CD4-positive, alpha-beta T cell treated with Interleukin-17A for 4 hours (primary cell): Measurements from ENCODE around the gene CACTIN.

Source experiments
- DNase-seq: peaks from one replicate; pipeline ENCODE4 v3.0.0-alpha.2; 2020; ENCODE audit warnings: mixed read lengths

The CACTIN gene

DNA sequence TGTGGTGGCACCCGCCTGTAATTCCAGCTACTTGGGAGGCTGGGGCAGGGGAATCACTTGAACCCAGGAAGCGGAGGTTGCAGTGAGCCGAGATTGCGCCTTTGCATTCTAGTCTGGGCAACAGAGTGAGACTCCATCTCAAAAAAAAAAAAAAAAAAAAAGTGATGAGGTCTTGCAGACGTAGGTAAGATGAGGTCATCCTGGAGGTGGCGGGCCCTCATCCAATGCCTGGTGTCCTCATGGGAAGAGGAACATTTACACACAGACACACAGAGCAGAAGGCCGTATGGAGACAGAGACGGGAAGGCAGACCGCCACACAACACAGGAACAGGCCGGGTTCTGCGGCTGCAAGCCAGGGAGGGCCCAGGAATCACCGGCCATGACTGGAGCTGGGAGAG, 4.4 kb downstream of the CACTIN start:
- DNase-seq: no peak

GRCh38 chr19:3621689-3622088, 4.9 kb downstream of the CACTIN start:
- no peak for DNase-seq

- DNase-seq: no peak
These were observed 5.6 kb downstream of the CACTIN start for GRCh38 chr19:3620817-3621547.

DNA sequence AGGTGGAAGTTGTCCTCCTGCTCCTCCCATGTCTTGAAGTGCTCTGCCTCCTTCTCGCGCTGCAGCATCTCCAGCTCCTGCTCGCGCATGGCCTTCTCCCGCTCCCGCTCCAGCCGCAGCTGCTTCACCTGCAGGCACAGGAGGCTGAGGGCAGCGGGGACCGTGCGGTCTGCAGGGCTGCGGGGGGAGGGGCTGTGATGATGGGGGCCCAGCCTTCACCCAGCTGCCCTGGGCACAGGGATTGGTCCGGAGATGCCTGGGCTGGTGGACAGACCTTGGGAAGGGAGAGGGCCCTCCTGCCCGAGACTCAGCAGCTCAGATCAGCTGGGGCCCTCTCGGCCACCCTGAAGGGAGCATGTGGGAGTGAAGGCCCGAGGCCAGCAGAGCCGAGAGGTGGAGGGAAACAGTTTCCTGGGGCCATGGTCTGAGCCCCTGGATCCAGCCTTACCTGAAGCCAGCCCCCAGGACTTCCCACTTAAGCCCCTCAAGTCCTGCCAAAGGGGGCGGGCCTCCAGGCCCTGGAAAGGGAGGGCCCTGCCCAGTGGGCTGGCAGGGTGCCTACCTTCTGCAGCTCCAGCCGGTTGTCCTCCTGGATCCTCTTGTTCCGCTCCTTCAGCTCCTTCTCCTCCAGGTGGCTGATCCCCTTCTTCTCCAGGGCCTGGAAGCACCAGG, 6.3 kb downstream of the CACTIN start:
- DNase-seq: no peak

DNA sequence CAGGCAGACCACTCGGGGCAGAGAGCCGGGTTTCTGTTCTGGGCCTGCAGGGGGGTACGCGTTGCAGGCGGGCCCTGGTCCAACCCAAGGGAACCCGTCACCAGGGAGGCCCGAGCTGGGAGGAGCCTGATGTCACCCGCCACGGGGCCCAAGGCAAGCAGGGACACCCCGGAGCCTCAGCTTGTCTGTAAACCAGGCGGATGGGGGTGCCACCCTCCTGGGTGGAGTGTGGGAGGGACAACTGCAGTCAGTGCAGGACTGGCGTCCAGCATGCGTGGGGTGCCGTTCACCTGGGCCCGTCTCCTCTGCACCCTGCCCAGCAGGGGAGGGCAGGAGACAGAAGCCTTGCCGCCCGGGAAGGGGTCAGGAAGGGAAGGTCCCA, 7.0 kb downstream of the CACTIN start:
- no peak for DNase-seq

GRCh38 chr19:3618811-3619630, 7.6 kb downstream of the CACTIN start:
- no peak for DNase-seq

DNA sequence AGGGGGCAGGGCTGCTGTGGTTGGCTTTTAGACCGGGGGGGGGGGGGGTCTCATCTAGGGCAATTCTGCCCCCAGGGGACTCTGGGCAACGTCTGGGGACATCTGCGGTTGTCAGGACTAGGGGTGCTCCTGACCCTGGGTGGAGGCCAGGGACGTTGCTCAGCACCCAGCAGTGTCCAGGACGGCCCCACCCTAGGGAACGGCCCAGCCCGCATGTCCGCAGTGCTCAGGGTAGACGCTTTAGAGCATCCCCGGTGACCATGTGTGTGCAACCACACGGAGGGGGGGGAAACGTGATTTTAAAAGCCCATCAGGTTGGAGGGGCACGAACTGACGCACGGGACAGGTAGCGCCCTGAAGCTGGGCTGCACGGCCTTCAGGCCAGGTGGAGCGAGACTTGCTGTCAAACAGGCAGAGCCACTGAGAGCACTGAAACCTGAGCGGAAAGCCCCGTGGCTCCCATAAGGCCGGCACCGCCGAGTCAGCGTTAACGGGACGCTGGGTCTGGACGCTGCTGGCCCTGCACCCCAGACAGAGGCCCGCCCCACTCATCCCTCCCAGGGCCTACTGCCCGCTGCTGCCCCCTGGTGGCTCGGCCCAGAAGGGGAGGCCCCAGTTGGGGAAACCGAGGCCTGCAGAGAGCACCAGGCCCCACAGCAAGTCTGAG, 8.3 kb downstream of the CACTIN start:
- peak; percentile 71 for DNase-seq

GRCh38 chr19:3617463-3617862, 9.1 kb downstream of the CACTIN start:
- DNase-seq: peak; percentile 64

- no peak for DNase-seq
These were observed 11.0 kb downstream of the CACTIN start for GRCh38 chr19:3615524-3616135.

- no peak for DNase-seq
These were observed 11.6 kb downstream of the CACTIN start for GRCh38 chr19:3614858-3615505.

DNA sequence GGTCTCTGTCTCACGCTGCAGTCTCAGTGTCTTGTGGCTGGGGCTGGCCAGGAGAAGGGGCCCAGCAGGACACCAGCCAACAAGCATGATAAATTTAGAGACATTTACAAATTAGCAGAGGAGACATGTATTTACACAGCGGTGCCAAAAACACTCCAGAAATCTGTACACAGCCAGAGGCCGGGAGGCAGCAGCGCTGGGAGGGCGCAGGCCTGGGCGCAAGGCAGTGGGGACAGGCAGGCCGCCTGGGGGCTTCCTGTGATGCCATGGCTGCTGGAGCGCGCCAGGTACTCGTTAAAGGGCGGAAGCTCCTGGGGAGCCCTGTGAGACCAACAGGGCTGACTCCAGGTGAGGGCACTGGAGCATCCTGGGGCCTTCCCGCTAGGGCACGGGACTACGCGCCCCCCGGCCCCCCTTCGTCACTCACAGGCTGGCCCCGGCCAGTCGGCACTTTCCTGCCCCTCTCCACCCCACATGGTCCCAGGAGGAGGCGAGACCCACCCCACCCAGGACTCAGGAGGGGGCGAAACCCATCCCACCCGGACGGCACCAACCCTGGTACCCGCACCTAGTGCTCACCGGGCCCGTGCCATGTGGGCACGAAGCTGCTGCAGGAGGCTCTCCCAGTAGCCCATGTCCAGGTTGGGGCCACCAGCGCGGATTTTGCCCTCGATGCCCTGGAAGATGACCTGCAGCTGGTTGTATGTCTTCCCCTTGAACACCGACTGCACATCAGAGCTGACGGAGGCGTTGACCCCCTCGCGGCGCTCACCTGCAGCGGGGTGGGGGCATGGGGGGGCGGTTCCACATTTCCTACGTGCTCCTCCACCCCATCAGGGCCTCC, 12.6 kb downstream of the CACTIN start:
- no peak for DNase-seq

- DNase-seq: no peak
These were observed 13.5 kb downstream of the CACTIN start for GRCh38 chr19:3612901-3613741.

- no peak for DNase-seq
These were observed 14.3 kb downstream of the CACTIN start for GRCh38 chr19:3612330-3612729.

- no peak for DNase-seq
These were observed 14.7 kb downstream of the CACTIN start for GRCh38 chr19:3611841-3612240.

- DNase-seq: no peak
These were observed 15.6 kb downstream of the CACTIN start for GRCh38 chr19:3610745-3611717.

- no peak for DNase-seq
These were observed 16.5 kb downstream of the CACTIN start for GRCh38 chr19:3609779-3610719.

GRCh38 chr19:3608750-3609322, 17.8 kb downstream of the CACTIN start:
- DNase-seq: no peak
